Endodermal cell (in vitro differentiated cells): Measurements from ENCODE around the gene PLAC9. TPM values are rescaled to one million over a fixed set of nuclear protein-coding genes. Genes with fewer than 3 reads are reported as not detected.

Experiments used
- DNase-seq: peaks from one replicate; pipeline ENCODE4 v3.0.0-alpha.2; 2017
- H3K27ac ChIP-seq: 2 replicates; pipeline ENCODE4 v1.5.1; 2013; ENCODE audit warnings: mild to moderate bottlenecking, low read depth, low read length, moderate library complexity
- H3K27me3 ChIP-seq: 2 replicates; pipeline ENCODE4 v1.6.1; 2013; ENCODE audit warnings: mild to moderate bottlenecking, low read length, moderate library complexity; ENCODE audit not compliant: insufficient read depth, control insufficient read depth, poor library complexity, severe bottlenecking
- H3K36me3 ChIP-seq: 2 replicates; pipeline ENCODE4 v1.7.0; 2013; ENCODE audit warnings: mild to moderate bottlenecking, low read length, moderate library complexity; ENCODE audit not compliant: control insufficient read depth, insufficient read depth
- H3K4me1 ChIP-seq: one replicate; pipeline ENCODE4 v1.7.0; 2013; ENCODE audit warnings: low read length; ENCODE audit not compliant: control insufficient read depth, insufficient read depth
- H3K4me3 ChIP-seq: 2 replicates; pipeline ENCODE4 v1.5.1; 2013; ENCODE audit warnings: mild to moderate bottlenecking, low read length, moderate library complexity
- H3K9ac ChIP-seq: 2 replicates; pipeline ENCODE4 v1.6.1; 2013; ENCODE audit warnings: mild to moderate bottlenecking, low read length, moderate library complexity; ENCODE audit not compliant: poor library complexity, severe bottlenecking; ENCODE audit errors: extremely low read depth
- H3K9me3 ChIP-seq: 2 replicates; pipeline ENCODE4 v1.6.1; 2013; ENCODE audit warnings: mild to moderate bottlenecking, low read length, moderate library complexity; ENCODE audit not compliant: control insufficient read depth
- H3K27ac Mint-ChIP-seq: 2 replicates; pipeline ENCODE4 v1.8.0; 2020; ENCODE audit warnings: mixed read lengths
- H3K27me3 Mint-ChIP-seq: 2 replicates; pipeline ENCODE4 v1.8.0; 2021; ENCODE audit warnings: mild to moderate bottlenecking, mixed read lengths; ENCODE audit not compliant: insufficient read depth
- H3K36me3 Mint-ChIP-seq: 2 replicates; pipeline ENCODE4 v1.8.0; 2020; ENCODE audit warnings: low read depth, mixed read lengths
- H3K4me1 Mint-ChIP-seq: 2 replicates; pipeline ENCODE4 v1.8.0; 2020; ENCODE audit warnings: mixed read lengths
- H3K4me3 Mint-ChIP-seq: 2 replicates; pipeline ENCODE4 v1.8.0; 2020; ENCODE audit warnings: mild to moderate bottlenecking, moderate library complexity, mixed read lengths
- H3K9me3 Mint-ChIP-seq: 2 replicates; pipeline ENCODE4 v1.8.0; 2020; ENCODE audit warnings: mild to moderate bottlenecking, mixed read lengths
- CTCF ChIP-seq: fragments of 200-600 bp; sonication (generic); conservative IDR thresholded peaks from 2 replicates; pipeline ENCODE4 v1.5.0; 2021; ENCODE audit warnings: antibody characterized with exemption, mild to moderate bottlenecking
- WGBS, 2 experiments: methylation state at CpG; one replicate each; pipeline versions ENCODE4 v1.1.5 to v1.1.7; 2013; ENCODE audit warnings: missing lambda C conversion rate in 2 of 2, mixed read lengths in 1 of 2; ENCODE audit not compliant: insufficient coverage in 1 of 2, insufficient read length in 1 of 2; 5-methylcytosine and 5-hydroxymethylcytosine counted together
- total RNA-seq, 2 donors: library from RNA; stranded (reverse); fragmentation: NEBNext Ultra II Directional in 1 of 2; extraction: Animal tissue kit (Norgen Biotek cat#: 25700) in 1 of 2; gene quantifications; 2 replicates in 1 of 2; 3 replicates in 1 of 2; pipeline ENCODE4 v1.2.1, GENCODE V29; 2021

PLAC9 gene
- total RNA-seq, 2 donors from 2014 or later: 8.4 to 14.9 TPM

- Mint-ChIP-seq H3K36me3 (no peaks in the 10 kb centered on the region), H3K9me3 (no peaks in the 10 kb centered on the region), H3K27ac (no peak overlapping the region), H3K4me3 (no peak overlapping the region), H3K27me3 (no peaks in the 10 kb centered on the region), H3K4me1 (peaks cover 12% of the 10 kb centered on the region)
- no peak for TF ChIP-seq CTCF
- Histone ChIP-seq H3K4me3 (no peak overlapping the region), H3K36me3 (peaks cover 21% of the 10 kb centered on the region), H3K9me3 (no peaks in the 10 kb centered on the region), H3K27ac (no peak overlapping the region), H3K9ac (no peak overlapping the region), H3K27me3 (no peaks in the 10 kb centered on the region), H3K4me1 (no peaks in the 10 kb centered on the region)
- DNase-seq: no peak
- 84 to 91% methylated on average over 8 to 12 of the region's 12 CpGs for WGBS, 2 experiments
Observed at GRCh38 chr10:80177781-80178636, 45.5 kb downstream of the PLAC9 start.

- Histone ChIP-seq H3K27ac (no peak overlapping the region), H3K9me3 (no peaks in the 10 kb centered on the region), H3K9ac (no peak overlapping the region), H3K4me3 (no peak overlapping the region), H3K4me1 (no peaks in the 10 kb centered on the region), H3K27me3 (no peaks in the 10 kb centered on the region), H3K36me3 (peaks cover 10% of the 10 kb centered on the region)
- H3K4me3 Mint-ChIP-seq: no peak overlapping the region
- H3K36me3 Mint-ChIP-seq: no peaks in the 10 kb centered on the region
- H3K27me3 Mint-ChIP-seq: no peaks in the 10 kb centered on the region
- H3K4me1 Mint-ChIP-seq: peaks cover 5% of the 10 kb centered on the region
- no peak for DNase-seq
- H3K9me3 Mint-ChIP-seq: no peaks in the 10 kb centered on the region
- no peak overlapping the region for H3K27ac Mint-ChIP-seq
- WGBS, 2 experiments: 94 to 97% methylated on average over 5 to 6 of the region's 6 CpGs
- no peak for TF ChIP-seq CTCF
Observed at GRCh38 chr10:80182986-80183385, 50.5 kb downstream of the PLAC9 start.

- H3K9me3 ChIP-seq: no peaks in the 10 kb centered on the region
- no peak overlapping the region for H3K9ac ChIP-seq
- Mint-ChIP-seq H3K4me1 (peaks cover under 1% of the 10 kb centered on the region), H3K27ac (no peak overlapping the region), H3K27me3 (no peaks in the 10 kb centered on the region), H3K36me3 (no peaks in the 10 kb centered on the region), H3K4me3 (no peak overlapping the region), H3K9me3 (no peaks in the 10 kb centered on the region)
- no peaks in the 10 kb centered on the region for H3K27me3 ChIP-seq
- peaks cover 10% of the 10 kb centered on the region for H3K36me3 ChIP-seq
- DNase-seq: no peak
- H3K27ac ChIP-seq: no peak overlapping the region
- H3K4me1 ChIP-seq: no peaks in the 10 kb centered on the region
- 92 to 100% methylated on average over 2 to 4 of the region's 4 CpGs for WGBS, 2 experiments
- TF ChIP-seq CTCF: no peak
- H3K4me3 ChIP-seq: no peak overlapping the region
Observed at GRCh38 chr10:80183436-80183835, 50.9 kb downstream of the PLAC9 start.
